Trophoblast cell (in vitro differentiated cells and primary cell): ENCODE data around the gene ECHDC1. TPM values are rescaled to one million over a fixed set of nuclear protein-coding genes. Genes with fewer than 3 reads are reported as not detected.

Experiments
- DNase-seq, 2 donors: peaks; one replicate each; pipeline ENCODE4 v3.0.0-alpha.2; 2016
- H2AFZ ChIP-seq: 2 replicates; pipeline ENCODE4 v1.6.1; 2013; ENCODE audit warnings: low read length, moderate library complexity, mild to moderate bottlenecking; ENCODE audit not compliant: insufficient read depth, poor library complexity
- H2AK5ac ChIP-seq: 2 replicates; pipeline ENCODE4 v1.6.1; 2013; ENCODE audit warnings: mild to moderate bottlenecking, low read length
- H2BK120ac ChIP-seq: 2 replicates; pipeline ENCODE4 v1.6.1; 2013; ENCODE audit warnings: low read length, mild to moderate bottlenecking, moderate library complexity; ENCODE audit not compliant: insufficient read depth, poor library complexity
- H2BK12ac ChIP-seq: 2 replicates; pipeline ENCODE4 v1.6.1; 2013; ENCODE audit warnings: mild to moderate bottlenecking, low read length, moderate library complexity
- H2BK5ac ChIP-seq: 2 replicates; pipeline ENCODE4 v1.6.1; 2013; ENCODE audit warnings: low read length, low read depth, moderate library complexity, mild to moderate bottlenecking; ENCODE audit not compliant: poor library complexity
- H3K14ac ChIP-seq: 2 replicates; pipeline ENCODE4 v1.6.1; 2013; ENCODE audit warnings: mild to moderate bottlenecking, low read length
- H3K18ac ChIP-seq: 2 replicates; pipeline ENCODE4 v1.6.1; 2013; ENCODE audit warnings: mild to moderate bottlenecking, low read length
- H3K23ac ChIP-seq: 2 replicates; pipeline ENCODE4 v1.6.1; 2013; ENCODE audit warnings: low read length
- H3K27ac ChIP-seq: 2 replicates; pipeline ENCODE4 v1.5.1; 2013; ENCODE audit warnings: low read depth, mild to moderate bottlenecking, inconsistent platforms, low read length, moderate library complexity
- H3K27me3 ChIP-seq: 2 replicates; pipeline ENCODE4 v1.6.1; 2013; ENCODE audit warnings: inconsistent platforms, mild to moderate bottlenecking, low read length, moderate library complexity; ENCODE audit not compliant: insufficient read depth
- H3K36me3 ChIP-seq, 2 experiments: 1 replicate in 1 of 2; 2 replicates in 1 of 2; pipeline ENCODE4 v1.6.1; 2013; ENCODE audit warnings: low read length in 2 of 2, mild to moderate bottlenecking in 2 of 2, moderate library complexity in 1 of 2; ENCODE audit not compliant: insufficient read depth in 2 of 2, control insufficient read depth in 1 of 2
- H3K4ac ChIP-seq: 2 replicates; pipeline ENCODE4 v1.6.1; 2013; ENCODE audit warnings: low read depth, mild to moderate bottlenecking, low read length, moderate library complexity
- H3K4me1 ChIP-seq, 2 experiments: 1 replicate in 1 of 2; 2 replicates in 1 of 2; pipeline ENCODE4 v1.6.1; 2013; ENCODE audit warnings: low read length in 2 of 2, mild to moderate bottlenecking in 2 of 2, moderate library complexity in 1 of 2; ENCODE audit not compliant: insufficient read depth in 2 of 2, control insufficient read depth in 1 of 2
- H3K4me2 ChIP-seq: 2 replicates; pipeline ENCODE4 v1.6.1; 2013; ENCODE audit warnings: inconsistent platforms, mild to moderate bottlenecking, low read length, moderate library complexity
- H3K4me3 ChIP-seq: 2 replicates; pipeline ENCODE4 v1.5.1; 2013; ENCODE audit warnings: mild to moderate bottlenecking, low read depth, low read length, inconsistent platforms
- H3K79me1 ChIP-seq: one replicate; pipeline ENCODE4 v1.6.1; 2013; ENCODE audit warnings: low read length
- H3K79me2 ChIP-seq: 2 replicates; pipeline ENCODE4 v1.6.1; 2013; ENCODE audit warnings: low read length, mild to moderate bottlenecking; ENCODE audit not compliant: control insufficient read depth, insufficient read depth, poor library complexity
- H3K9ac ChIP-seq: 2 replicates; pipeline ENCODE4 v1.6.1; 2013; ENCODE audit warnings: mild to moderate bottlenecking, low read length
- H3K9me3 ChIP-seq: 2 replicates; pipeline ENCODE4 v1.6.1; 2013; ENCODE audit warnings: low read depth, mild to moderate bottlenecking, control low read depth, inconsistent platforms, low read length; ENCODE audit not compliant: insufficient read depth
- H4K12ac ChIP-seq: 2 replicates; pipeline ENCODE4 v1.6.1; 2013; ENCODE audit warnings: low read depth, mild to moderate bottlenecking, low read length, moderate library complexity
- H4K8ac ChIP-seq: 2 replicates; pipeline ENCODE4 v1.6.1; 2013; ENCODE audit warnings: low read depth, mild to moderate bottlenecking, low read length, moderate library complexity
- H4K91ac ChIP-seq: one replicate; pipeline ENCODE4 v1.6.1; 2013; ENCODE audit warnings: low read depth, mild to moderate bottlenecking, low read length, moderate library complexity
- WGBS: extraction: QIAGEN DNeasy Blood & Tissue Kit; methylation state at CpG from one replicate; pipeline ENCODE4 v1.1.7; 2013; ENCODE audit warnings: missing lambda C conversion rate; ENCODE audit not compliant: insufficient read length, insufficient coverage; ENCODE audit errors: extremely low coverage; 5-methylcytosine and 5-hydroxymethylcytosine counted together
- polyA plus RNA-seq: library from polyadenylated mRNA; stranded (reverse); fragments of 200-250 nt; gene quantifications from 2 replicates; pipeline ENCODE4 v1.2.3, GENCODE V29; 2013

The ECHDC1 gene, protein sequence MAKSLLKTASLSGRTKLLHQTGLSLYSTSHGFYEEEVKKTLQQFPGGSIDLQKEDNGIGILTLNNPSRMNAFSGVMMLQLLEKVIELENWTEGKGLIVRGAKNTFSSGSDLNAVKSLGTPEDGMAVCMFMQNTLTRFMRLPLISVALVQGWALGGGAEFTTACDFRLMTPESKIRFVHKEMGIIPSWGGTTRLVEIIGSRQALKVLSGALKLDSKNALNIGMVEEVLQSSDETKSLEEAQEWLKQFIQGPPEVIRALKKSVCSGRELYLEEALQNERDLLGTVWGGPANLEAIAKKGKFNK
- 28.0 and 28.8 TPM in 2 replicates for polyA plus RNA-seq

DNA sequence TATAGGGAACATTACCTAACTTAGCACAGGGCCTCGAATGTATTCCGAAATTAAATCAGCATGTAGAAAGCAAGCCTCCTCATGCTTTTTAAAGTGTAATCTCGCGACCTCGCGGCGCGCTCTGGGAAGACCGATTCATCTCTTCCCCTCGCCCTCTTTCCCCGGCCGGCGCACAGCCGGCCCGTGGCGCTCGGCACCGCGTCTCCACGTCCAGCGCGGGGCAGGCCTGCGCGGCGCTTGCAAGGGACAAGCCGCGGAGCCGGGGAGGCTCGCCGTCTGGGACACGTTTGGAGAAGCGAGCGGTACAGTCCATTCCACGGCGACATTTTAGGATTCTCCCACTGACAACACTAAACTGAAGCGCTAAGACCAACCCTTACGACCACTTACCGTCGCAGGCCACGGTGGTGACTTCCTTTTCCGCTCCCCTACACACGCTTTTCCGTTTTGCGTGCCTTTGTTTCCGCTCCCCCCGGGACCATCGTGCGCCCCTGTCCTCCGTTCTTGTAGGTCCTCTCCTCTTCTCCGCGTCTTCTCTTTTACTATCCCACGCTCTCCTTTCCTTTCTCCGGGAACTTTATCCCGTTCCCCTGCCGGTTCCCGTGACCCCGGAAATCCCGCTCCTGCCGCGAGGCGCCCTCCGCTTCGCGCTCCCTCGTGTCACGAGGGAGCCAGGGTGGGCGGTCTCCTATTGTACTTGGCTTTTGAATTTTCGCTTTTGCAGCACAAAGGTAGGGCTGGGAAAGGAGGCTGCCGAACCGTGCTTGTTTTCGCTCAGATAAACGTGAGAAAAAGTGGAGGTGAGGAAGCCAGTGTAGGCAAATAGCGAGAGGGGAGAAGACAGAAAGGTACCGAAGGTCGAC is at the start of gene ECHDC1:
TSS of gene ECHDC1 (minus strand) at position 664 of the 863 bp plus-strand sequence. CDS start 12,581 bp downstream, outside the sequence.
- no peaks in the 10 kb centered on the region for H3K27me3 ChIP-seq
- H3K4me1 ChIP-seq = peaks cover 4 to 7% of the 10 kb centered on the region in 2 experiments
- H3K4me2 ChIP-seq = peak within 1 kb of the TSS; percentile 69
- H4K8ac ChIP-seq = peak within 1 kb of the TSS; percentile 97
- no peak within 1 kb of the TSS for H2BK12ac ChIP-seq
- H3K9me3 ChIP-seq = no peaks in the 10 kb centered on the region
- H3K79me1 ChIP-seq = peaks cover 8% of the 10 kb centered on the region
- peak within 1 kb of the TSS; percentile 74 for H2BK5ac ChIP-seq
- peak within 1 kb of the TSS; percentile 94 for H4K91ac ChIP-seq
- no CpG with 5 or more reads among the region's 75 CpGs for WGBS
- H3K27ac ChIP-seq = peak within 1 kb of the TSS; percentile 85
- H3K4me3 ChIP-seq = peak within 1 kb of the TSS; percentile 88
- peak within 1 kb of the TSS; percentile 96 for H3K18ac ChIP-seq
- peaks cover 8% of the 10 kb centered on the region for H3K79me2 ChIP-seq
- peak within 1 kb of the TSS; percentile 90 for H3K4ac ChIP-seq
- H3K36me3 ChIP-seq = peaks cover 0 to under 1% of the 10 kb centered on the region in 2 experiments
- H4K12ac ChIP-seq = peak within 1 kb of the TSS; percentile 89
- DNase-seq = peak; percentile 51 to 70
- peak within 1 kb of the TSS; percentile 76 for H2BK120ac ChIP-seq
- no peak within 1 kb of the TSS for H3K23ac ChIP-seq
- peak within 1 kb of the TSS; percentile 93 for H3K14ac ChIP-seq
- peak within 1 kb of the TSS; percentile 92 for H3K9ac ChIP-seq
- no peak within 1 kb of the TSS for H2AK5ac ChIP-seq
- H2AFZ ChIP-seq = peak within 1 kb of the TSS; percentile 77

DNA sequence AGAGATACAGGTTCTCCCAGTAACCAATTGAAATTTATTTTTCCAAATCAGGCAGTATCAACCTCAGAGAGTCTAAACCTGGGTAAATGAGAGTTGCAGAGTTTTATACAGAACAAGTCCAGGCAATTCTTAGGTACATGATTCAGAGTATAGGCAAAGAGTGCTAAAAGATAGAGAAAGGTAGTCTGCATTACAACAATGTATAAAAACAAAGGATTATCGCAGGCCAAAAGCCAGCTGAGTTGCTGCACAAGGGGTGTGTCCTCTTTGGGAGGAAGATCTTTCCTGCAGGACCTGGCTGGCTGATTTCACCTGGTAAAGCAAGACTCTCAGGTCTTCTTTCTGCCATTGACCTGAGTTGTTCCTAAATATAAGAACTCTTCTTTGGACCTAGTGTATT is 48.9 kb upstream of the ECHDC1 start:
- H3K14ac ChIP-seq = no peak overlapping the region
- H2BK12ac ChIP-seq = no peak overlapping the region
- H3K4ac ChIP-seq = no peak overlapping the region
- no peak overlapping the region for H4K12ac ChIP-seq
- H4K91ac ChIP-seq = no peak overlapping the region
- no peak overlapping the region for H3K4me3 ChIP-seq
- H2AFZ ChIP-seq = no peak overlapping the region
- H3K36me3 ChIP-seq = no peaks in the 10 kb centered on the region
- H3K18ac ChIP-seq = no peak overlapping the region
- no peak overlapping the region for H2BK5ac ChIP-seq
- H3K79me1 ChIP-seq = no peaks in the 10 kb centered on the region
- peak overlapping the region; percentile 28 for H4K8ac ChIP-seq
- peaks cover 0 to 5% of the 10 kb centered on the region in 2 experiments for H3K4me1 ChIP-seq
- no peaks in the 10 kb centered on the region for H3K9me3 ChIP-seq
- no peak overlapping the region for H2BK120ac ChIP-seq
- H3K27ac ChIP-seq = no peak overlapping the region
- H2AK5ac ChIP-seq = no peak overlapping the region
- DNase-seq = no peak
- H3K79me2 ChIP-seq = no peaks in the 10 kb centered on the region
- H3K9ac ChIP-seq = no peak overlapping the region
- H3K27me3 ChIP-seq = no peaks in the 10 kb centered on the region
- no peak overlapping the region for H3K4me2 ChIP-seq
- no CpG with 5 or more reads among the region's 1 CpG for WGBS
- H3K23ac ChIP-seq = no peak overlapping the region

- WGBS = no CpG with 5 or more reads among the region's 5 CpGs
- H3K23ac ChIP-seq = no peak overlapping the region
Observed at GRCh38 chr6:127391094-127391953, 47.9 kb upstream of the ECHDC1 start.

GRCh38 chr6:127389706-127390105 is 46.3 kb upstream of the ECHDC1 start:
- no peak overlapping the region for H4K12ac ChIP-seq
- no peak overlapping the region for H2BK12ac ChIP-seq
- no peak overlapping the region for H4K8ac ChIP-seq
- H3K18ac ChIP-seq = no peak overlapping the region
- H3K9me3 ChIP-seq = no peaks in the 10 kb centered on the region
- no peak overlapping the region for H3K14ac ChIP-seq
- DNase-seq = no peak
- no peaks in the 10 kb centered on the region for H3K79me1 ChIP-seq
- no peaks in the 10 kb centered on the region for H3K36me3 ChIP-seq
- no peak overlapping the region for H2AK5ac ChIP-seq
- H2BK5ac ChIP-seq = no peak overlapping the region
- no peak overlapping the region for H3K9ac ChIP-seq
- H3K4me2 ChIP-seq = no peak overlapping the region
- no peak overlapping the region for H2BK120ac ChIP-seq
- H3K79me2 ChIP-seq = no peaks in the 10 kb centered on the region
- H2AFZ ChIP-seq = no peak overlapping the region
- H3K23ac ChIP-seq = no peak overlapping the region
- peaks cover 0 to 5% of the 10 kb centered on the region in 2 experiments for H3K4me1 ChIP-seq
- H3K4ac ChIP-seq = no peak overlapping the region
- H3K4me3 ChIP-seq = no peak overlapping the region
- H3K27ac ChIP-seq = no peak overlapping the region
- no peaks in the 10 kb centered on the region for H3K27me3 ChIP-seq
- no CpG with 5 or more reads among the region's 3 CpGs for WGBS
- no peak overlapping the region for H4K91ac ChIP-seq

More at GRCh38 chr6:127391094-127391953, 47.9 kb upstream of the ECHDC1 start:
- Histone ChIP-seq H3K18ac (no peak overlapping the region), H3K4me1 (peaks cover 0 to 5% of the 10 kb centered on the region in 2 experiments), H4K12ac (no peak overlapping the region), H3K4me2 (no peak overlapping the region), H3K9ac (no peak overlapping the region), H2AK5ac (no peak overlapping the region), H3K14ac (no peak overlapping the region), H3K27ac (no peak overlapping the region), H3K79me1 (no peaks in the 10 kb centered on the region), H2AFZ (no peak overlapping the region), H4K91ac (no peak overlapping the region), H2BK5ac (no peak overlapping the region), H3K4me3 (no peak overlapping the region), H3K9me3 (no peaks in the 10 kb centered on the region), H2BK120ac (no peak overlapping the region), H3K36me3 (no peaks in the 10 kb centered on the region), H4K8ac (no peak overlapping the region), H3K4ac (no peak overlapping the region), H3K27me3 (no peaks in the 10 kb centered on the region), H3K79me2 (no peaks in the 10 kb centered on the region), H2BK12ac (no peak overlapping the region)
- DNase-seq = peak in 1 of 2 donors; percentile 52
